ENCODE results near the gene SETSIP.
"Not testable (repeated sequence)": the region's sequence is repeated elsewhere in the genome, so short reads cannot be mapped to it uniquely, and the experiment has no call there.

Gene SETSIP

DNA sequence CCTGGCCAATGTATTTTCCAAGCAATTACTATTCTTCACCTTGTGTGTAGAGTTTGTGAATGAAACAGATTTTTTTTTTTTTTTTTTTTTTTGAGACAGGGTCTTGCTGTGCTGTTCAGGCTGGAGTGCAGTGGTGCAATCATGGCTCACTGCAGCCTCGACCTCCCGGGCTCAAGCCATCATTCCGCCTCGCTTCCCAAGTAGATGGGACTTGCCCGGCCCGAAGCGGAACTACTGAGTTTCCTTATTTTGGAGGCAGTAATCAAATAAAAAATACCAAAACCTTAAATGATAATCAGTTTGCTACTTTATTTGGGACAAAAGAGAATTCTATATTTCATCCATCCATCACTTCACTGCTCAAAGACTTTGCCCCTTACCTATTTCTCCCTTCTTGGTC is 4.2 kb upstream of the SETSIP start:
- ATAC-seq (no peak), DNase-seq (ENCODE audit: low spot score in 2 of 2) (no peak)
- Mint-ChIP-seq H3K4me3 (peak overlapping the region; percentile 94), H3K27ac (peak overlapping the region; percentile 93), H3K9me3 (no peaks in the 10 kb centered on the region), H3K4me1 (peaks cover 6% of the 10 kb centered on the region), H3K36me3 (no peaks in the 10 kb centered on the region)

DNA sequence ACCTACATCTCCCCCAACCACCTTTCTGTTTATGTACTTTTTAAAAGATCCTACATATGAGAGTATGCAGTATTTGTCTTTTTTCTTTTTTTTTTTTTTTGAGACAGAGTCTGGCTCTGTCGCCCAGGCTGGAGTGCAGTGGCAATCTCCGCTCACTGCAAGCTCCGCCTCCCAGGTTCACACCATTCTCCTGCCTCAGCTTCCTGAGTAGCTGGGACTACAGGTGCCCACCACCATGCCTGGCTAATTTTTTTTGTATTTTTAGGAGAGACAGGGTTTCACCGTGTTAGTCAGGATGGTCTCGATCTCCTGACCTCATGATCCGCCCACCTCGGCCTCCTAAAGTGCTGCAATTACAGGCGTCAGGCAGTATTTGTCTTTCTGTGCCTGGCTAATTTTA is 2.9 kb upstream of the SETSIP start:
- H3K9me3 Mint-ChIP-seq; H3K27ac Mint-ChIP-seq; DNase-seq (ENCODE audit: low spot score in 2 of 2); H3K4me3 Mint-ChIP-seq; ATAC-seq; H3K4me1 Mint-ChIP-seq; H3K36me3 Mint-ChIP-seq: not testable (repeated sequence)

DNA sequence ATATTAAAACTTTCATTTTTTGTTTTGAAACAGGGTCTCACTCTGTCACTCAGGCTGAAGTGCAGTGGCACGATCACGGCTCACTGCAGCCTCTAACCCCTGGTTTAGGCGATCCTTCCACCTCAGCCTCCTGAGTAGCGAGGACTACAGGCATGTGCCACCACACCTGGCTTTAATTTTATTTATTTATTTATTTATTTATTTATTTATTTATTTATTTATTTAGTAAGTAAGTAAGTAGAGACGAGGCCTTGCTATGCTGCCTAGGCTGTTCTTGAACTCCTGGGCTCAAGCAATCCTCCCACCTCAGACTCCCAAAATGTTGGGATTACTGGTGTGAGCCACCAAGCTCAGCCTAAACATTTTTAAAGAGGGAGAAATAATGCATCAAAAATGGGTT is 1.2 kb upstream of the SETSIP start:
- ATAC-seq: no peak
- no peak for DNase-seq (ENCODE audit: low spot score in 2 of 2)
- H3K4me1 Mint-ChIP-seq: peaks cover 6% of the 10 kb centered on the region
- H3K36me3 Mint-ChIP-seq: no peaks in the 10 kb centered on the region
- H3K4me3 Mint-ChIP-seq: no peak overlapping the region
- no peaks in the 10 kb centered on the region for H3K9me3 Mint-ChIP-seq
- no peak overlapping the region for H3K27ac Mint-ChIP-seq

DNA sequence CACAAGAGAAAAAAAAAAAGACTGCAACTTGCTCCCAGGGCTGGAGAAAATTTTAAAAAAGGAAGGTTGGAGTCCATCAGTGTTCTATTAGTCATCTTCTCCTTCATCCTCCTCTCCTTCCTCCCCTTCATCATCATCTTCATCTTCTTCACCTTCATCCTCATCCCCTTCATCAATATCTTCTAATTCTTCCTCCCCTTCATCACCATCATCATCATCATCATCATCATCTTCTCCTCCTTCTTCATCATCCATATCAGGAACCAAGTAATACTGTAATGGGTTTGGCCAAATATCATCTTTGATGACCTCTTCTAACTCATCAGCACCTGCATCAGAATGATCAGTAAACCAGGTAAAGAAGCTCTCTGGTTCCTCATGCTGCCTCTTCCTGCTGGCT is 765 bp downstream of the SETSIP start:
- H3K27ac Mint-ChIP-seq; H3K9me3 Mint-ChIP-seq; DNase-seq (ENCODE audit: low spot score in 2 of 2); ATAC-seq; H3K36me3 Mint-ChIP-seq; H3K4me3 Mint-ChIP-seq; H3K4me1 Mint-ChIP-seq: not testable (repeated sequence)

DNA sequence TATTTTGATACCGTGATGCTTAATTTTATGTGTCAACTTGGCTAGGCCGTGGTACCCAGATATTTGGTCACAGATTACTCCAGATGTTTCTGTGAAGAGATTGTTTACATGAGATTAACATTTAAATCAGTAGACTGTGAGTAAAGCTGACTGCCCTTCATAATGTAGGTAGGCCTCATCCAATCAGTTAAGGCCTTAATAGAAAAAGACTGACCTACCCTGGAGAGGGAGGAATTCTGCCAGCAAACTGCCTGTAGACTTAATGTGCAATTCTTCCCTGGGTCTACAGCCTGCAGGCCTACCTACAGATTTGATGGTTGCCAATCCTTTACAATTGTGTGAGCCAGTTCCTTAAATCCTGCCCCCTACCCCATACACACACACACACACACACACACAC is 4.3 kb downstream of the SETSIP start:
- no peak overlapping the region for H3K27ac Mint-ChIP-seq
- no peaks in the 10 kb centered on the region for H3K4me1 Mint-ChIP-seq
- no peak overlapping the region for H3K4me3 Mint-ChIP-seq
- no peak for ATAC-seq
- H3K36me3 Mint-ChIP-seq: no peaks in the 10 kb centered on the region
- H3K9me3 Mint-ChIP-seq: no peaks in the 10 kb centered on the region
- no peak for DNase-seq (ENCODE audit: low spot score in 2 of 2)

DNA sequence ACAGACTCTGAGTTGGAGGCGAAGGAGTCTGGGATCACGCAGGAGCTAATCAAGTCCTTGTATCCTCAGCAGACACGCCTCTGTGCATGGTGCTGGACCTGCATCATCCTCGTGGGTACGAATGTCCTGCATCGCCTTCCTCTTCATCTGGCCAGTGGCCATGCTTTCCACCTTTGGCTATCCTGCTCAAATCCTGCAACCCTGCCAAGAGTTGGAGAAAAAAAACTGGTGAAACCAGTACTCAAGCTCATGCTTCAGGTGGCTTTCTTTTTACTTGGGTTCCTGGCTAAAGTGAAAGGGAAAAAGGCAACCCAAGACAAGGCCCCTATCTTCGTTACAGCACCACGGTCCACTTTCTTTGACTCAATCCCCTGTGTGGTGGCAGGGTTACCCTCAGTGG is 8.9 kb downstream of the SETSIP start:
- ATAC-seq (no peak), DNase-seq (ENCODE audit: low spot score in 2 of 2) (no peak)
- Mint-ChIP-seq H3K4me3 (no peak overlapping the region), H3K9me3 (no peaks in the 10 kb centered on the region), H3K4me1 (no peaks in the 10 kb centered on the region), H3K27ac (no peak overlapping the region), H3K36me3 (no peaks in the 10 kb centered on the region)

DNA sequence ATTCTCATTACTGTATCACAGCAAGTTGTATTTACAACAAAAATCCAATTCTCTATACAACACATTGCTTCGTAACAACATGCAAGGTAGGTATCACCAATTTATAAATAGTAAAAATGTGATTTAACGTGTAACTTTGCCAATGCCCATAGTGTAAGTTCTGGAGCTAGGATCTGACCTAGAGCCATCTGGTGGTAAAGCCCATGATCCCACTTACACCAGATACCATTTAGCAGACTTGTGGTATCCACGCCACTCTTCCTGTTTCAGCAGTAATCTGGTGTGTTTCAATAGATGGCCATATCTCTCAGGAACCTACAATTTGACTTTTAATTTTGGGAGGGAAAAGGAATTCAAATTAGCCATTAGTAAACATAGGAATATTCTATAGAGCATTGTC is 10.2 kb downstream of the SETSIP start:
- Mint-ChIP-seq H3K36me3 (no peaks in the 10 kb centered on the region), H3K27ac (no peak overlapping the region), H3K4me1 (no peaks in the 10 kb centered on the region), H3K4me3 (no peak overlapping the region), H3K9me3 (no peaks in the 10 kb centered on the region)
- no peak for ATAC-seq
- no peak for DNase-seq (ENCODE audit: low spot score in 2 of 2)

DNA sequence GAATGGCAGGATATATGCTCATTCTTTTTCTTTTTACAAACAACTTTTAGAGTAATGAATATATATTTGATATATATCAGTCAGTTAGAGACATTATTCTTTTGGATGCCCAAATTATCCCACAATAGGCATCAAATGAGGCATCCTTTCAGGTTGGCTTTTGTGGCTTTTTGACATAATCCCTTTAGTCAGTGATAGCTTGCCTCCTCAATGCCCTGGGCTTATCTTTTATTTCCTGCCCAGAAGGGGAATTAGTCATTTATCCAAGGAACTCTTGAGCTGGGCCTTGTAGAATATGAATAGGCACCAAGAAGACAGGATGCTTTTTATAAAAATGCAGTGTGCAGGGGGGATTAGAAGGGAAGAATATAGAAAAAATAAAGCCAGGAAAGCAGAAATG is 23.3 kb downstream of the SETSIP start:
- DNase-seq (ENCODE audit: low spot score in 2 of 2) (no peak), ATAC-seq (no peak)
- Mint-ChIP-seq H3K27ac (no peak overlapping the region), H3K4me1 (no peaks in the 10 kb centered on the region), H3K4me3 (no peak overlapping the region), H3K36me3 (no peaks in the 10 kb centered on the region), H3K9me3 (no peaks in the 10 kb centered on the region)

DNA sequence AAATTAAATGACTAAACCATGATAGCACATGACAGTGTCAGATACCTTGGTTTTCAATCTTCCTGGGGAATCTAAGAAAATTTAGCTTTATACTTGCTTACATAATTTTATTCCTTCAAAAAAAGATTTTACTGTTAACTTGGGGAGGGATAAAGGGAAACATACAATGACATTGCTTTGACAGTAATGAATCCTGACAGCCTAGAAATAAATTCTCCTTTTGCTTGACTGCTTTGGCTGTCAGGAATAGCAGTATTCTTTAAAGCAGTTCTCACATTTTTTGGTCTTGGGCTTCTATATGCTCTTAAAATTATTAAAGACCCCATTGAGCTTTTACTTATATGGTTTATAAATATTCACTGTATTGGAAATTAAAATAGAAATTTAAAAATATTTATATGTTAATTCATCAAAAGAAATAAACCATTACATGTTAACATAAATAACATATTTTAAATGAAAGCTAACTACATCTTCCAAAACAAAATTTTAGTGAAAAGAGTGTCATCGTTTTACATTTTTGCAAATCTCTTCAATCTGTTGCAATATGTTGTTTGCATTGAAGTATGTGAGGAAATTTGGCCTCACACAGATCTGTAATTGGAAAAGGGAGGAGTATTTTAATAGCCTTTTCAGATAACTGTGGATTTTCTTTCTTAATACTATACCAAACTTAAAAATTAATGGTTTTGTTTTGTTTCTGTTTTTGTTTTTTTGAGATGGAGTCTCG is 29.3 kb downstream of the SETSIP start:
- no peak for ATAC-seq
- H3K9me3 Mint-ChIP-seq: no peaks in the 10 kb centered on the region
- no peak overlapping the region for H3K4me3 Mint-ChIP-seq
- no peaks in the 10 kb centered on the region for H3K4me1 Mint-ChIP-seq
- H3K36me3 Mint-ChIP-seq: no peaks in the 10 kb centered on the region
- no peak overlapping the region for H3K27ac Mint-ChIP-seq
- DNase-seq (ENCODE audit: low spot score in 2 of 2): no peak

DNA sequence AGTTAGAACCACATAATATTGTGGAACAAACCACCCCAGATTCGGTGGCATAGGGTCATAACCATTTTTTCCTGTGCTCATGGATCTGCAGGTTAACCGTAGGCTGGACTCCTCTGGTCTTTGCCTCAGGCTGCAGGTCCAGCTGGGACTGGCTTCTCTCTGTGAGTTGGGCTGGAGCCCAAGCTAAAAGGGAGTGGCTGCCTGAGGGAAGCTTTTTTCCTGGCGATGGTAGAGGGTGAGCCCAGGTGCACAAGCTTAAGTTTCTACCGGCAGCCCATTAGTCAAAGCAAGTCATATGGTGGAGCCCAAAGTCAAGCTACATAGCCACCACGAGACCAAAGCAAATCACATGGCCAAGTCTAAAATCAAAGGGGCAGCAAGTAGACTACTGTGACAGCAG is 31.6 kb downstream of the SETSIP start:
- no peak for ATAC-seq
- H3K36me3 Mint-ChIP-seq: no peaks in the 10 kb centered on the region
- no peak for DNase-seq (ENCODE audit: low spot score in 2 of 2)
- no peaks in the 10 kb centered on the region for H3K9me3 Mint-ChIP-seq
- H3K27ac Mint-ChIP-seq: no peak overlapping the region
- no peak overlapping the region for H3K4me3 Mint-ChIP-seq
- no peaks in the 10 kb centered on the region for H3K4me1 Mint-ChIP-seq

DNA sequence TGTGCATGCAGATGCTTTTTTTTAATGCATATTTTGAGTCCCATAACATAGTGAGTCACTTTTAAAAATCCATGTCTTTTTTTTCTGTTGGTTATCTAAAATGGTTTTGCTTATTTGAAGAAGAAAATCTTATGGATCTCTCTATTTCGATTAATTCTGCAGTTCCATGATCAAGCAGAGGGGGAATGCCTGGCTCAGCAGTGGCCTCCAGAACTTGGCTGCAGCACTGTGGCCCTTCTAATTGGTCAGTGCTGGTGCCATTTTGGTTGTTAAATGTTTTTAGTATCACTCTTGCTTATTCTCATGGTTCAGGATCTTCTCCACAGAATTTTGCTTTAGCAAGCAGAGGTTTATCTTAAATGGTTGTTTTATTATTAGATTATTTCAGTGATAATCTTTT is 34.2 kb downstream of the SETSIP start:
- ATAC-seq (no peak), DNase-seq (ENCODE audit: low spot score in 2 of 2) (no peak)
- Mint-ChIP-seq H3K4me3 (no peak overlapping the region), H3K4me1 (no peaks in the 10 kb centered on the region), H3K27ac (no peak overlapping the region), H3K36me3 (no peaks in the 10 kb centered on the region), H3K9me3 (no peaks in the 10 kb centered on the region)

DNA sequence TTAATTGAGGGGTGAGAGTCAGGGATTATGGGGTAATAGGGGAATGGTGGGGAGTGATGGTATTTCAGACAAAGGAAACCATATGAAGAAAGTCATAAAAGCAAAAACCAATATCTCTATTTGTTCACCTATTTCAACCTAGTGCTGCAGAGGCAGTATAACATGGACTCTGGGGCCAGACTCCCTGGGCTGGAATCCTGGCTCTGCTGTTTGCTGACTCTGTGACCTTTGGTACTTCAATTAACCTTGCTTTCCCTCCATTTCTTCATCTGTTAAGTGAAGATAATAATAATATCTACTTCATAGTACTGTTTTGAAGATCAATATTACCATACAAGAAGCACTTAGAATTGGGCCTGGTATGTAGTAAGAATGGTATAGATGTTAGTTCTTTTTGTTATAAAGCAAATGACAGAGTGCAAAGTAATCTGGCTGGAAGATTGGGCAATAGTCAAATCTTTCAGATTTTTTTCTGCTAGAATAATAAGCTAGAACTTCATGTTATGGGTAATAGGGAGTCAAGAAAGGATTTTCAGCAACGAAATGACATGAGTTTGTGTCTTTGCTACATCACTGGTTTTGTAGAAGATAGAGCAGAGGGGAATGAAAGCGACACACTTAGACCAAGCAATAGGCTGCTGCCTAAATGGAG is 36.4 kb downstream of the SETSIP start:
- Mint-ChIP-seq H3K4me3 (no peak overlapping the region), H3K9me3 (no peaks in the 10 kb centered on the region), H3K27ac (no peak overlapping the region), H3K4me1 (no peaks in the 10 kb centered on the region), H3K36me3 (no peaks in the 10 kb centered on the region)
- ATAC-seq: no peak
- DNase-seq (ENCODE audit: low spot score in 2 of 2): no peak

DNA sequence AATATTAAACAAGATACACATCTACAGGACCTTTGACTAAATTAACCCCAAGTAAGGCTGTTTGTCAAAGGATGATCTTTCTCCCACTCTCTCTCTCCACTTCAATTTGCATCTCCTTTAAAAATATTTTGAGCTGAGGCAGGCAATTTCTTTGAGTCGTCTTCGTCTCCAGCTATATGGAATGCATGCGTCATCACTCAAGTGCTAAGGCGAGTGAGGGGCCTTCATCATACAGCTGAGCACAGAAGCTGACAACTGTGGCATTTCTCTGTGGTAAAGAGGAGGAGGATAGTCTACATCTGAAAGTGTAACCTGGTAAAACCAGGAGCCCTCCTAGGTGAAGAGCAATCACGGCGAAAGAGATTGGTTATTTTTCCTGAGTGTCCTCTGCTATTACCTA is 37.8 kb downstream of the SETSIP start:
- no peaks in the 10 kb centered on the region for H3K36me3 Mint-ChIP-seq
- no peak overlapping the region for H3K27ac Mint-ChIP-seq
- ATAC-seq (no peak), DNase-seq (ENCODE audit: low spot score in 2 of 2) (no peak)
- no peaks in the 10 kb centered on the region for H3K9me3 Mint-ChIP-seq
- H3K4me3 Mint-ChIP-seq: no peak overlapping the region
- H3K4me1 Mint-ChIP-seq: no peaks in the 10 kb centered on the region

DNA sequence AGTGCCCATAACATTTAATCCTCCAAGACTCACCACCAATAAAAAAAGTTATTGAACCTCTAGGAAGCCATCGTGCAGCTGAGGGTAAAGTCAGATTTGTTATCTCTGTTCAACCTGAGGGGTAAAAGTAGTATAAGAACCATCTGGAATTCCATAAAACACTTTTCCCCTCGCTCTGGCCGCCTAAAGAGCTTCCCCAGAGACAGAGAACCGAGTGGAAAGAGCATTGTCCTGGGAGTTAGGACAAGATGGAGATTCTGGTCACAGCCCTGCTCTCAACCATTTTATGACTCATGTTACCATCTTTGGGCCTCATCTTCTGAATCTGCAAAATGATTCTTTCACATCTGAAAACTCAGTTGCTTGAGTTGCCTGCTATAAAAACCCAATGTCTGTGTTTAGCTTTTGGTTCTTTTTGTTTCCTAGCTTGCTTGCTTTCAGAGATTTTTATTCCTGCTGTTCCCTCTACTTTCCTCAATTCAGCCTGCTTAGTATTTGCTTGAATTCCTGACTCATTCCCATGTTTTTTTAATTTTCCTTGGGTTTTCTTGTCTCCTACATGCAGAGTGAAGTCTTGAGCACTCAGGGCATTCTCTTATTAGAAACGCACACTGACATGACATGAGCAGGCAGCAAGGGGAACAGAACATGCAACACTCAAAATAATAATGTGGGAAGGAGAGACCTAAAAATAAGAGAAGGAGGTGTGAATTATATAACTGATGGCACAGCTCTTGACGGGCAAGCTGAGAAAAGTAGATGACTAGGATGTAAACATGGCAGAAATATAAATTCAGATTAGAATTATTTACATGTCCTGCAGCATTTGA is 43.7 kb downstream of the SETSIP start:
- Mint-ChIP-seq H3K4me1 (peaks cover 12% of the 10 kb centered on the region), H3K4me3 (no peak overlapping the region), H3K27ac (no peak overlapping the region), H3K36me3 (no peaks in the 10 kb centered on the region), H3K9me3 (no peaks in the 10 kb centered on the region)
- DNase-seq (ENCODE audit: low spot score in 2 of 2): no peak
- ATAC-seq: no peak

DNA sequence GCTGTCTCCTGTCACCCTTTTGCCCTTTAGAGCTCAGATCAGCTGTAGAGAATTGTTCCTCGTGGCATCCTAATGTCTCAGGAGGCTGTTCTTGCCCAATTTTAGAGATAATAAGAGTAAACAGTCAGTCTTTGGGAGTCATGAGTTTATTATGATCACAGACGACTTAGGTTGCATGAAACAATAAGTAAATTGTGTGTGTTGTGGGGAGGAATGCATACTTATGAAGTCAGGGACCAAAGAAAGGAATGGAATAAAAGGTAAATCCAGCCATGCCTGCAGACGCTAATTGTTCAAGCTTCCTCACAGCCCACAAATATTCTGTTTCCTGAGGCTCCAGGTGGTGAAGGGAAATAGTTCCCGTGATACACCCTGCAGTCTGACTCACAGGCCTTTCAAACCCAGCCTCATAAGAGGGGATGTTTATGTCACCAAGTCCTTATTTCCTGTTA is 44.5 kb downstream of the SETSIP start:
- Mint-ChIP-seq H3K36me3 (no peaks in the 10 kb centered on the region), H3K9me3 (no peaks in the 10 kb centered on the region), H3K27ac (no peak overlapping the region), H3K4me3 (peak overlapping the region; percentile 68), H3K4me1 (peaks cover 12% of the 10 kb centered on the region)
- peak; percentile 69 for ATAC-seq
- no peak for DNase-seq (ENCODE audit: low spot score in 2 of 2)

All from stimulated activated effector memory CD8-positive, alpha-beta T cell treated with anti-CD3 and anti-CD28 coated beads, Interleukin-12 subunit alpha, Interleukin-12 subunit beta, amount 100 ng/mL, for 72 hours (primary cell).